ENCODE measurements around the gene CACNA1C. TPM values are rescaled to one million over a fixed set of nuclear protein-coding genes. Genes with fewer than 3 reads are reported as not detected.

Gene CACNA1C
- total RNA-seq, 1 donor from 2014 or later: 102 TPM

- DNase-seq (ENCODE audit: low spot score in 2 of 2): no peak
- peak overlapping the region in 1 of 2 donors; percentile 14 for H3K4me3 ChIP-seq
- no peaks in the 10 kb centered on the region for H3K36me3 ChIP-seq
- TF ChIP-seq CTCF (IDR thresholded peaks at IDR 0.05): no peak
- no peaks in the 10 kb centered on the region for H3K9me3 ChIP-seq
- no peaks in the 10 kb centered on the region for H3K27me3 ChIP-seq
- intact Hi-C loops (cut with DNase I): loop anchor here (5.0 kb wide), 4 partner anchors 51 to 296 kb away; partner anchors contain the start of gene CACNA1C
- peaks cover 9 to 67% of the 10 kb centered on the region in 2 donors for H3K4me1 ChIP-seq
- peak overlapping the region; percentile 77 to 87 for H3K27ac ChIP-seq
Measured at GRCh38 chr12:2286047-2286446, 233.3 kb downstream of the CACNA1C start.

- intact Hi-C loops (cut with DNase I): loop anchor here (5.0 kb wide), 4 partner anchors 51 to 296 kb away; partner anchors contain the start of gene CACNA1C
- DNase-seq (ENCODE audit: low spot score in 2 of 2): peak in 1 of 2 donors; percentile 70
- H3K27ac ChIP-seq: peak overlapping the region; percentile 77 to 87
- no peaks in the 10 kb centered on the region for H3K27me3 ChIP-seq
- peaks cover 9 to 71% of the 10 kb centered on the region in 2 donors for H3K4me1 ChIP-seq
- no peak for TF ChIP-seq CTCF (IDR thresholded peaks at IDR 0.05)
- H3K9me3 ChIP-seq: no peaks in the 10 kb centered on the region
- H3K4me3 ChIP-seq: peak overlapping the region in 1 of 2 donors; percentile 14
- H3K36me3 ChIP-seq: no peaks in the 10 kb centered on the region
Measured at GRCh38 chr12:2286461-2287131, 233.8 kb downstream of the CACNA1C start.

GRCh38 chr12:2287151-2287550 is 234.4 kb downstream of the CACNA1C start:
- intact Hi-C loops (cut with DNase I): loop anchor here (5.0 kb wide), 4 partner anchors 50 to 295 kb away; partner anchors contain the start of gene CACNA1C
- no peak for TF ChIP-seq CTCF (IDR thresholded peaks at IDR 0.05)
- no peaks in the 10 kb centered on the region for H3K9me3 ChIP-seq
- H3K36me3 ChIP-seq: no peaks in the 10 kb centered on the region
- DNase-seq (ENCODE audit: low spot score in 2 of 2): peak in 1 of 2 donors; percentile 72
- H3K27ac ChIP-seq: peak overlapping the region; percentile 77 to 87
- no peaks in the 10 kb centered on the region for H3K27me3 ChIP-seq
- H3K4me3 ChIP-seq: peak overlapping the region in 1 of 2 donors; percentile 14
- H3K4me1 ChIP-seq: peaks cover 9 to 71% of the 10 kb centered on the region in 2 donors

GRCh38 chr12:2287589-2287988 is 234.8 kb downstream of the CACNA1C start:
- intact Hi-C loops (cut with DNase I): loop anchor here (5.0 kb wide), 4 partner anchors 50 to 295 kb away; partner anchors contain the start of gene CACNA1C
- DNase-seq (ENCODE audit: low spot score in 2 of 2): peak in 1 of 2 donors; percentile 56
- Histone ChIP-seq H3K9me3 (no peaks in the 10 kb centered on the region), H3K36me3 (no peaks in the 10 kb centered on the region), H3K4me3 (no peak overlapping the region), H3K27me3 (no peaks in the 10 kb centered on the region), H3K4me1 (peaks cover 9 to 66% of the 10 kb centered on the region in 2 donors), H3K27ac (peak overlapping the region; percentile 77 to 87)
- no peak for TF ChIP-seq CTCF (IDR thresholded peaks at IDR 0.05)

GRCh38 chr12:2288001-2288400 is 235.2 kb downstream of the CACNA1C start:
- peak in 1 of 2 donors; percentile 67 for DNase-seq (ENCODE audit: low spot score in 2 of 2)
- Histone ChIP-seq H3K4me3 (no peak overlapping the region), H3K9me3 (no peaks in the 10 kb centered on the region), H3K4me1 (peaks cover 9 to 64% of the 10 kb centered on the region in 2 donors), H3K27me3 (no peaks in the 10 kb centered on the region), H3K36me3 (no peaks in the 10 kb centered on the region), H3K27ac (peak overlapping the region; percentile 77 to 87)
- intact Hi-C loops (cut with DNase I): loop anchor here (5.0 kb wide), 4 partner anchors 49 to 294 kb away; partner anchors contain the start of gene CACNA1C
- no peak for TF ChIP-seq CTCF (IDR thresholded peaks at IDR 0.05)
